H9 (cell line): ENCODE measurements around the gene DCAF10. TPM values are rescaled to one million over a fixed set of nuclear protein-coding genes. Genes with fewer than 3 reads are reported as not detected.

ENCODE experiments used
- DNase-seq: peaks from one replicate; pipeline ENCODE4 v3.0.0-alpha.2; 2017
- H2AFZ ChIP-seq: one replicate; pipeline ENCODE4 v1.6.1; 2013; ENCODE audit warnings: mild to moderate bottlenecking, low read length, control low read depth, moderate library complexity
- H2AK5ac ChIP-seq: 2 replicates; pipeline ENCODE4 v1.6.1; 2013; ENCODE audit warnings: low read length, control low read depth, mixed read lengths; ENCODE audit not compliant: insufficient read length
- H2BK120ac ChIP-seq: one replicate; pipeline ENCODE4 v1.6.1; 2013; ENCODE audit warnings: low read depth, mild to moderate bottlenecking, low read length, control low read depth, inconsistent platforms; ENCODE audit not compliant: poor library complexity, severe bottlenecking
- H2BK12ac ChIP-seq: 2 replicates; pipeline ENCODE4 v1.6.1; 2013; ENCODE audit warnings: low read length, control low read depth, mixed read lengths, low read depth; ENCODE audit not compliant: insufficient read length
- H2BK15ac ChIP-seq: 2 replicates; pipeline ENCODE4 v1.6.1; 2013; ENCODE audit warnings: low read depth, low read length, control low read depth
- H2BK20ac ChIP-seq: one replicate; pipeline ENCODE4 v1.6.1; 2013; ENCODE audit warnings: low read depth, mild to moderate bottlenecking, low read length, control low read depth, inconsistent platforms; ENCODE audit not compliant: poor library complexity, severe bottlenecking
- H2BK5ac ChIP-seq: 2 replicates; pipeline ENCODE4 v1.6.1; 2013; ENCODE audit warnings: low read length, control low read depth, mixed read lengths; ENCODE audit not compliant: insufficient read length
- H3K14ac ChIP-seq: 2 replicates; pipeline ENCODE4 v1.6.1; 2013; ENCODE audit warnings: low read length, control low read depth; ENCODE audit not compliant: insufficient read depth
- H3K18ac ChIP-seq: 2 replicates; pipeline ENCODE4 v1.6.1; 2013; ENCODE audit warnings: low read depth, mild to moderate bottlenecking, mixed read lengths, low read length, control low read depth; ENCODE audit not compliant: insufficient read length
- H3K23ac ChIP-seq: 2 replicates; pipeline ENCODE4 v1.6.1; 2013; ENCODE audit warnings: low read length, control low read depth, mixed read lengths, low read depth; ENCODE audit not compliant: insufficient read length
- H3K23me2 ChIP-seq: 2 replicates; pipeline ENCODE4 v1.6.1; 2013; ENCODE audit warnings: low read depth, mild to moderate bottlenecking, mixed read lengths, low read length, control low read depth; ENCODE audit not compliant: insufficient read length, poor library complexity, severe bottlenecking
- H3K27ac ChIP-seq: 2 replicates; pipeline ENCODE4 v1.5.1; 2013; ENCODE audit warnings: low read length, control low read depth, mixed read lengths, low read depth; ENCODE audit not compliant: insufficient read length
- H3K27me3 ChIP-seq: 2 replicates; pipeline ENCODE4 v1.6.1; 2013; ENCODE audit warnings: low read length, control low read depth, inconsistent platforms; ENCODE audit not compliant: insufficient read depth
- H3K4ac ChIP-seq: 2 replicates; pipeline ENCODE4 v1.6.1; 2013; ENCODE audit warnings: low read depth, mild to moderate bottlenecking, control low read depth, inconsistent platforms, low read length, moderate library complexity
- H3K4me1 ChIP-seq: 2 replicates; pipeline ENCODE4 v1.6.1; 2013; ENCODE audit warnings: low read length, control low read depth, inconsistent platforms; ENCODE audit not compliant: insufficient read depth
- H3K4me2 ChIP-seq: 2 replicates; pipeline ENCODE4 v1.6.1; 2013; ENCODE audit warnings: low read length, control low read depth, mixed read lengths; ENCODE audit not compliant: insufficient read length, insufficient read depth
- H3K56ac ChIP-seq: 2 replicates; pipeline ENCODE4 v1.6.1; 2013; ENCODE audit warnings: low read depth, mild to moderate bottlenecking, mixed read lengths, low read length, control low read depth; ENCODE audit not compliant: insufficient read length
- H3K79me1 ChIP-seq: 2 replicates; pipeline ENCODE4 v1.6.1; 2013; ENCODE audit warnings: low read depth, mild to moderate bottlenecking, moderate library complexity, low read length, control low read depth, inconsistent platforms; ENCODE audit not compliant: insufficient read depth, poor library complexity, severe bottlenecking
- H3K79me2 ChIP-seq: 2 replicates; pipeline ENCODE4 v1.6.1; 2013; ENCODE audit warnings: low read length, control low read depth, inconsistent platforms; ENCODE audit not compliant: insufficient read depth
- H3K9ac ChIP-seq: 2 replicates; pipeline ENCODE4 v1.6.1; 2013; ENCODE audit warnings: low read length, control low read depth, mixed read lengths; ENCODE audit not compliant: insufficient read length; ENCODE audit errors: extremely low read depth
- H3K9me3 ChIP-seq: one replicate; pipeline ENCODE4 v1.6.1; 2013; ENCODE audit warnings: low read depth, low read length, inconsistent platforms; ENCODE audit not compliant: control insufficient read depth
- H3T11ph ChIP-seq: one replicate; pipeline ENCODE4 v1.6.1; 2013; ENCODE audit warnings: mild to moderate bottlenecking, low read length, control low read depth, inconsistent platforms
- H4K20me1 ChIP-seq: one replicate; pipeline ENCODE4 v1.6.1; 2013; ENCODE audit not compliant: control insufficient read depth, insufficient read length, insufficient read depth
- H4K5ac ChIP-seq: 2 replicates; pipeline ENCODE4 v1.6.1; 2013; ENCODE audit warnings: low read depth, mild to moderate bottlenecking, mixed read lengths, low read length, control low read depth; ENCODE audit not compliant: insufficient read length
- H4K8ac ChIP-seq: replicated peaks from 2 replicates; pipeline ENCODE4 v1.6.1; 2013; ENCODE audit warnings: low read length, control low read depth, mixed read lengths, low read depth; ENCODE audit not compliant: insufficient read length
- H4K91ac ChIP-seq: 2 replicates; pipeline ENCODE4 v1.6.1; 2013; ENCODE audit warnings: low read depth, mild to moderate bottlenecking, moderate library complexity, mixed read lengths, low read length, control low read depth; ENCODE audit not compliant: insufficient read length
- H3K27ac Mint-ChIP-seq, 3 experiments: 2 replicates in 2 of 3; 3 replicates in 1 of 3; pipeline ENCODE4 v1.8.0; 2020 to 2021; ENCODE audit warnings: mixed read lengths in 3 of 3, mild to moderate bottlenecking in 1 of 3, moderate library complexity in 1 of 3
- H3K27me3 Mint-ChIP-seq: 2 replicates; pipeline ENCODE4 v1.8.0; 2021; ENCODE audit warnings: low read depth, mild to moderate bottlenecking, moderate library complexity, mixed read lengths
- H3K36me3 Mint-ChIP-seq, 3 experiments: 2 replicates in 2 of 3; 3 replicates in 1 of 3; pipeline ENCODE4 v1.8.0; 2020 to 2021; ENCODE audit warnings: low read depth in 3 of 3, mixed read lengths in 3 of 3; ENCODE audit not compliant: insufficient read depth in 1 of 3
- H3K4me1 Mint-ChIP-seq, 2 experiments: 2 replicates each; pipeline ENCODE4 v1.8.0; 2020; ENCODE audit warnings: mixed read lengths in 2 of 2
- H3K4me3 Mint-ChIP-seq, 2 experiments: 2 replicates in 1 of 2; 3 replicates in 1 of 2; pipeline ENCODE4 v1.8.0; 2020 to 2021; ENCODE audit warnings: mild to moderate bottlenecking in 2 of 2, mixed read lengths in 2 of 2, moderate library complexity in 1 of 2
- H3K9me3 Mint-ChIP-seq, 2 experiments: 2 replicates in 1 of 2; 3 replicates in 1 of 2; pipeline ENCODE4 v1.8.0; 2020; ENCODE audit warnings: mild to moderate bottlenecking in 2 of 2, mixed read lengths in 2 of 2, moderate library complexity in 1 of 2
- CTCF ChIP-seq: fragments of 200-600 bp; sonication (generic); conservative IDR thresholded peaks from 3 replicates; pipeline ENCODE4 v1.8.0; 2021; ENCODE audit warnings: antibody characterized with exemption, mild to moderate bottlenecking
- WGBS: extraction: QIAGEN DNeasy Blood & Tissue Kit; methylation state at CpG from one replicate; pipeline ENCODE4 v1.1.7; 2013; ENCODE audit warnings: missing lambda C conversion rate, low lambda C conversion rate, mixed read lengths; ENCODE audit not compliant: insufficient read length; ENCODE audit errors: extremely low coverage; 5-methylcytosine and 5-hydroxymethylcytosine counted together
- total RNA-seq: library from RNA; stranded (reverse); gene quantifications from 2 replicates; pipeline ENCODE4 v1.2.1, GENCODE V29; 2021

The DCAF10 gene
- total RNA-seq, 1 experiment from 2014 or later = 13.4 TPM

GRCh38 chr9:37908283-37908682 lies 107.7 kb downstream of the DCAF10 start:
- Histone ChIP-seq H4K20me1 (no peaks in the 10 kb centered on the region), H2BK12ac (no peak overlapping the region), H3K27me3 (no peaks in the 10 kb centered on the region), H3K9ac (no peak overlapping the region), H3K9me3 (no peaks in the 10 kb centered on the region), H3K23me2 (peaks cover 12% of the 10 kb centered on the region), H3K18ac (no peak overlapping the region), H2BK20ac (no peak overlapping the region), H2AFZ (no peak overlapping the region), H3K14ac (no peak overlapping the region), H2BK5ac (no peak overlapping the region), H3K79me2 (no peaks in the 10 kb centered on the region), H3K27ac (no peak overlapping the region), H3T11ph (no peak overlapping the region), H3K4me2 (no peak overlapping the region), H2AK5ac (no peak overlapping the region), H3K56ac (no peak overlapping the region), H3K4ac (no peak overlapping the region), H3K79me1 (no peaks in the 10 kb centered on the region), H4K5ac (no peak overlapping the region), H2BK120ac (no peak overlapping the region), H3K23ac (no peak overlapping the region), H4K91ac (no peak overlapping the region), H2BK15ac (no peak overlapping the region), H3K4me1 (peaks cover 4% of the 10 kb centered on the region; the same call in 1 of the 2 replicates), H4K8ac (no peak overlapping the region)
- WGBS = no CpG with 5 or more reads among the region's 4 CpGs
- no peaks in the 10 kb centered on the region for H3K9me3 Mint-ChIP-seq
- no peak for TF ChIP-seq CTCF
- no peak for DNase-seq
- H3K27me3 Mint-ChIP-seq = peaks cover 27% of the 10 kb centered on the region
- peaks cover 11% of the 10 kb centered on the region in 2 experiments for H3K4me1 Mint-ChIP-seq
- no peaks in the 10 kb centered on the region for H3K36me3 Mint-ChIP-seq
- no peak overlapping the region for H3K27ac Mint-ChIP-seq
- H3K4me3 Mint-ChIP-seq = no peak overlapping the region
